Ovary (tissue), 3 donors: Measurements from ENCODE around the gene CAMTA2.

Source experiments
- POLR2A ChIP-seq: fragments of 450-650 bp; IDR thresholded peaks from one replicate; pipeline ENCODE4 v1.6.1; 2017; ENCODE audit warnings: antibody characterized with exemption, mild to moderate bottlenecking, moderate library complexity
- TF ChIP-seq, protein P1 (sequence below), 3 donors: fragments of 450-650 bp in 2 of 3; fragments of 200-600 bp in 1 of 3; IDR thresholded peaks; one replicate each; pipeline versions ENCODE4 v1.5.1 to v1.8.0; 2016 to 2022; ENCODE audit warnings: antibody characterized with exemption in 3 of 3, mild to moderate bottlenecking in 1 of 3
- donor health status: DM: no; HTN: no; CAD: no.

DNA sequence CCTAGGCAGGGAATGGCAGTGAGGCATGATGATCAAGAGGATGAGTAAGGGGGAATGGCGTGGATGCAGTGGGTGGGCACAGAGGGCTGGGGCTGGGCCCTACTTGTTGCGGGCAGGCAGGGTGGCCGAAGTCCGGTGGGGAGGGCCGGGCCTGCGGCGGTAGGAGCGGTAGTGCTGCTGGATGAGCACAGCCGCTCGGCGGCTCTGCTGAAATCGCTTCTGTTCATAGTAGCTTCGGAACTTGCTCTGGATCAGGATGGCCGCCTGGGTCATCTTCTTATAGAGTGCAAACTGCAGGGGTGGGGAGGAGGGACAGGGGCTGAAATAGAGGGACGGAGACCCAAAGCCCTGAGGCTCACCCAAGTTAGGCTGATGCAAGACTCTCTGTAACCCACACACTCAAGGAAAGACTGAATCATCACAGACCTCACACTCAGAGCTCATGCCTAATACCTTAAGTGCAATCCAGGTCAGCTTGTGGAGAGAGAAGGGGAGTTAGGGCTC is 18.4 kb downstream of the CAMTA2 start:
- TF ChIP-seq, protein P1, sequence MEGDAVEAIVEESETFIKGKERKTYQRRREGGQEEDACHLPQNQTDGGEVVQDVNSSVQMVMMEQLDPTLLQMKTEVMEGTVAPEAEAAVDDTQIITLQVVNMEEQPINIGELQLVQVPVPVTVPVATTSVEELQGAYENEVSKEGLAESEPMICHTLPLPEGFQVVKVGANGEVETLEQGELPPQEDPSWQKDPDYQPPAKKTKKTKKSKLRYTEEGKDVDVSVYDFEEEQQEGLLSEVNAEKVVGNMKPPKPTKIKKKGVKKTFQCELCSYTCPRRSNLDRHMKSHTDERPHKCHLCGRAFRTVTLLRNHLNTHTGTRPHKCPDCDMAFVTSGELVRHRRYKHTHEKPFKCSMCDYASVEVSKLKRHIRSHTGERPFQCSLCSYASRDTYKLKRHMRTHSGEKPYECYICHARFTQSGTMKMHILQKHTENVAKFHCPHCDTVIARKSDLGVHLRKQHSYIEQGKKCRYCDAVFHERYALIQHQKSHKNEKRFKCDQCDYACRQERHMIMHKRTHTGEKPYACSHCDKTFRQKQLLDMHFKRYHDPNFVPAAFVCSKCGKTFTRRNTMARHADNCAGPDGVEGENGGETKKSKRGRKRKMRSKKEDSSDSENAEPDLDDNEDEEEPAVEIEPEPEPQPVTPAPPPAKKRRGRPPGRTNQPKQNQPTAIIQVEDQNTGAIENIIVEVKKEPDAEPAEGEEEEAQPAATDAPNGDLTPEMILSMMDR (IDR thresholded peaks at IDR 0.05) = no peak
- no peak for TF ChIP-seq POLR2A
